Activated CD4-positive, alpha-beta T cell treated with anti-CD3 and anti-CD28 coated beads, Interleukin-10, Interleukin-2, amounts not matched to agents 100 ng/mL and 50 ng/mL, durations not matched to agents 16 hours and 8 hours (primary cell): ENCODE measurements around the gene COL6A5.
"Not testable (repeated sequence)": the region's sequence is repeated elsewhere in the genome, so short reads cannot be mapped to it uniquely, and the experiment has no call there.

Experiments used
- DNase-seq: peaks from one replicate; pipeline ENCODE4 v3.0.0-alpha.2; 2020

Gene COL6A5

GRCh38 chr3:130345487-130346079 lies at the start of gene COL6A5:
COL6A5 (plus strand) TSS chr3:130345672; CDS start chr3:130373639, 27,967 bp downstream.
- no peak for DNase-seq

GRCh38 chr3:130299531-130299930 lies 45.9 kb upstream of the COL6A5 start:
- no peak for DNase-seq

GRCh38 chr3:130300888-130301287 lies 44.6 kb upstream of the COL6A5 start:
- DNase-seq = no peak

GRCh38 chr3:130310109-130310508 lies 35.4 kb upstream of the COL6A5 start:
- no peak for DNase-seq

GRCh38 chr3:130312374-130312773 lies 33.1 kb upstream of the COL6A5 start:
- DNase-seq = no peak

- no peak for DNase-seq
Measured at GRCh38 chr3:130316169-130316568, 29.3 kb upstream of the COL6A5 start.

GRCh38 chr3:130323503-130323902 lies 22.0 kb upstream of the COL6A5 start:
- DNase-seq = no peak

- DNase-seq = no peak
Measured at GRCh38 chr3:130340766-130341165, 4.7 kb upstream of the COL6A5 start.

- DNase-seq = peak; percentile 74
Measured at GRCh38 chr3:130341388-130341787, 4.1 kb upstream of the COL6A5 start.

GRCh38 chr3:130341882-130342281 lies 3.6 kb upstream of the COL6A5 start:
- peak; percentile 34 for DNase-seq

- DNase-seq = no peak
Measured at GRCh38 chr3:130342821-130343661, 2.4 kb upstream of the COL6A5 start.

GRCh38 chr3:130348258-130348657 lies 2.8 kb downstream of the COL6A5 start:
- not testable (repeated sequence) for DNase-seq

- peak; percentile 50 for DNase-seq
Measured at GRCh38 chr3:130354430-130354829, 9.0 kb downstream of the COL6A5 start.

GRCh38 chr3:130374033-130374432 lies 28.6 kb downstream of the COL6A5 start:
- no peak for DNase-seq

GRCh38 chr3:130374908-130375307 lies 29.4 kb downstream of the COL6A5 start:
- no peak for DNase-seq

GRCh38 chr3:130377960-130378676 lies 32.6 kb downstream of the COL6A5 start:
- DNase-seq = no peak

GRCh38 chr3:130378677-130379191 lies 33.3 kb downstream of the COL6A5 start:
- no peak for DNase-seq

GRCh38 chr3:130379274-130379673 lies 33.8 kb downstream of the COL6A5 start:
- DNase-seq = no peak

GRCh38 chr3:130380398-130380797 lies 34.9 kb downstream of the COL6A5 start:
- DNase-seq = no peak

- no peak for DNase-seq
Measured at GRCh38 chr3:130383424-130383823, 38.0 kb downstream of the COL6A5 start.

GRCh38 chr3:130384476-130385025 lies 39.1 kb downstream of the COL6A5 start:
- no peak for DNase-seq

- DNase-seq = no peak
Measured at GRCh38 chr3:130386604-130387263, 41.3 kb downstream of the COL6A5 start.
